Kidney glomerular epithelial cell (primary cell): Measurements from ENCODE around the gene CFAP74.

Source experiments
- DNase-seq: peaks from one replicate; lab custom pipeline; 2025; lab: John Stamatoyannopoulos, UW

The CFAP74 gene, protein sequence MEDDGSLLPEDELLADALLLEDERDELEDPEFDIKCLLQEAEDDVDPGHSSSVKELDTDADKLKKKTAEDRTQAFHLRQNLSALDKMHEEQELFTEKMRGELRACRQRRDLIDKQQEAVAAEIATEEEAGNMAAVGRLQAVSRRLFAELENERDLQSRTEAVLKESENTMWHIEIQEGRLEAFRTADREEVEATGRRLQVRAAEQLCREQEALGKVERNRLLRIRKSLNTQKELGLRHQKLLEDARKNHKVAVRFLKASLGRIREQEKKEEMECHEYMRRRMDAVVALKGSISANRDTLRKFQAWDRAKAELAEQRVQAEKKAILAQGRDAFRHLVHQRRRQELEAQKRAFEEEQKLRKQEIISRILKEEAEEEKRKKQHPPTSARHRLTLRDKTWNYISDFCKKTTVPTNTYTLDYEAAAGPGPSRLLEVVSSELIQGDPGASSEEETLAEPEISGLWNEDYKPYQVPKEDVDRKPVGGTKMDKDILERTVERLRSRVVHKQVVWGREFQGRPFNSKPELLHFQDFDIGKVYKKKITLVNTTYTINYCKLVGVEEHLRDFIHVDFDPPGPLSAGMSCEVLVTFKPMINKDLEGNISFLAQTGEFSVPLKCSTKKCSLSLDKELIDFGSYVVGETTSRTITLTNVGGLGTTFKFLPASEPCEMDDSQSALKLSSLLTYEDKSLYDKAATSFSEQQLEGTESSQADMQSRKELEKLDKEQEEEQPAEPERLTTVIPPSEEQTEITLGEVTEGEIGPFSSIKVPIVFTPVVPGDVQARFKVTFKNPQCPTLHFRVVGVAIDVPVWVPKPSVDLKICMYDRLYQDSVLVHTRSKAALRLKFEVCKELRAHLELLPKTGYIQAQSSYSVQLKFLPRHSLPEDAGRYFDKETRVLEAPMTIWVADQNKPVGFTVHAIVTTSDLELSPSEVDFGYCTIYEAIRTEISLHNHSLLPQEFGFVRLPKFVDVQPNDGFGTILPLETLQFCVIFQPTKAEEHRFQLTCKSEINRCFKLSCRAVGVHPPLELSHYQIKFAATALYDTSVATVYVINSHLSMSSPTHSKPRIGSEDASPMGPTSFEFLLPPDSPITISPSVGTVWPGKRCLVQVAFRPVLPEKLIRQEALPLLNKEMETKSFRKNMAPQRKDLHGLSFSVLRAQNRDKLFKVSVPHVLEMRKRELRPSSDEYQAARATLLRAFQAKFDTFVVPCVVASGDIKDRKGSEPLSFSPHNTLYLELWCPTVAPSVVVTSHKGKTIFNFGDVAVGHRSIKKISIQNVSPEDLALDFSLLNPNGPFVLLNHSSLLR (N-terminal part only)

DNA sequence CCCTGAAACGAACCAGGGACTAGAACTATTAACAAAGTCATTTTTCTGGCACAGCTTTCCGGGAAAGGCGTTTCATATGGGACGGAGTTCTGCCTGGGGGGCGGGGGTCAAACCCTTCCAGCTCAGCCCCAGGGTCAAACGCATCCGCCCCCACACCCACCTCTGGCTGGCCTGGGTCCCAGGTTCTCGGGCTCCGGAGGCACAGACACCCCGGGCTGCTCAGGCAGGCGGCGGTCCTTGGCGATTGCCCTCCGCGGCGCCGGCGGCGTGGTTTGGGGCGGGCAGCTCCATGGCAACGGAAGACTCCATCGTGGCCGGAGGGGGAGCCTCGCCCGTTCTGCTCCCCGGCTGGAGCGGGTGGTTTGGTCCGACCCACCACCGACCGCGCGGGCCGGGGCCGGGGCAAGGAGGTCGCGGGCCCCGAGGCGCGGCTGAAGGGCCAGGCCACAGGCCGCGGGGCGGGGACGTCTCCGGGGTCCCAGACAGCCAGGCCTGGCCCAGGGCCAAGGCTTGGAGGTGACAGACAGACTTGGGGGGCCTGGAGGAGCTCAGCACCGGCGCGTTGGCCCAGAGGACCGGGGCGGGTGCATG, at the start of gene CFAP74:
CFAP74 (minus strand) TSS at position 246 of the 591 bp plus-strand sequence. CDS start 12,830 bp downstream, outside the sequence.
- no peak for DNase-seq

DNA sequence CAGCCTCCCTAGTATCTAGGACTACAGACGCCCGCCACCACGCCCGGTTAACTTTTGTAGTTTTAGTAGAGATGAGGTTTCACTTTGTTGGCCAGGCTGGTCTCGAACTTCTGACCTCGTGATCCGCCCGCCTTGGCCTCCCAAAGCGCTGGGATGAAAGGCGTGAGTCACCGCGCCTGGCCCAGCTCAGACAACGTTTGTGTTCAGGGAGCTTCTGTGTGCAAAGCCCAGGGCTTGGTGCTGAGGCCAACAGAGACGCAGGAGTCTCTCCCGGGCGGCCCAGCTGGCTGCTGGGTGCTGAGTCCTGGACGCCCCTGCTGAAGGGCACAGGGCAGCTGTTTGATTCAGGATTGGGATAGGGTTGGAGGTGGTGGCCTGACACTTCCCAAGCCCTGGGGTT, 49.6 kb upstream of the CFAP74 start:
- no peak for DNase-seq

DNA sequence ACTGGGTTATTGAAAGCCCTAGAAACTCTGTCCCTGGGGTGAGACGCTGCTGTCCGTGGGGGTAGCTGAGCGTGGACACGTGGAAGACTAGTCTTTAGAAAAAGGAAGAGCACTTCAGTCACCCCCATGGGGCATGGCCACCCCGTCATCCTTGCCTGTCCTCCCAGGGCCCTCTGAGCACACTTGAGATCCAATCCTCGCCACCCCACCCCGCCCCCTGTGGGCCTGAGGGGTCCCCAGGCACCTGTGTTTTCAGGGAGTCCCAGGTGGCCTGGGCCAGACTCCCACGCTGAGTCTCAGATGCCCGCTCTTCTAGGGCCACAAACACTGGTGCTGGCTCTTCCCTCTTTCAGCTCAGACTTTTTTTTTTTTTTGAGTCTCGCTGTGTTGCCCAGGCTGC, 49.2 kb upstream of the CFAP74 start:
- no peak for DNase-seq

DNA sequence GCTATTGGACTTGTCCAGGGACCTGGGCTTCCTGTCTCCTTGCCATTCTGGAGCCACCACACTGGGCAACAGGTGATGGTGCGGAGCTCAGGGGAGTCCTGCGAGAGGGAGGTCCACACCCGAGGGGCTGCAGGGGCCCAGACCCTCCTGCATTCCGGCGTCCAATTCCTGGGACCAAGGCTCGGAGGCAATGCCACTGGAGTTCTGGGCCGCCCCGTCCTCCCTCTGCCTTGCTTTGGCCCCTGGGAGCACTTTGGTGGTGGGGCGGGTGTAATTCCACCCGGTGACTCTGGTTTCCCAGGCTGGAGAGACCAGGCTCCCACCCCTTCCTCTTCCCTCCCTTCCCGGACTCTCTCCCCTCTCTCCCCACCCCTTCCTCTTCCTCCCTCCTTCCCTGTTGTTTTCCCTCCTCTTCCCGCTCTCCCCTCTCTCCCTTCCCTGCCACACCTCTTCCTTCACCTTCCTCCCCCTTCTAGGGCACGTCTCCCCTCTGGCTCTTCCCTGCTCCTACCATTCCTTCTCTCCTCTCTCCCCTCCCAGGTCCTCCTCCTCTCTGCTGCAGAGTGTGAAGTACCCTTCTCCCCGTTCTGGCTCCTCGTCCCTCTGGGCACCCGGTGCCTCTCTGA, 48.6 kb upstream of the CFAP74 start:
- no peak for DNase-seq

DNA sequence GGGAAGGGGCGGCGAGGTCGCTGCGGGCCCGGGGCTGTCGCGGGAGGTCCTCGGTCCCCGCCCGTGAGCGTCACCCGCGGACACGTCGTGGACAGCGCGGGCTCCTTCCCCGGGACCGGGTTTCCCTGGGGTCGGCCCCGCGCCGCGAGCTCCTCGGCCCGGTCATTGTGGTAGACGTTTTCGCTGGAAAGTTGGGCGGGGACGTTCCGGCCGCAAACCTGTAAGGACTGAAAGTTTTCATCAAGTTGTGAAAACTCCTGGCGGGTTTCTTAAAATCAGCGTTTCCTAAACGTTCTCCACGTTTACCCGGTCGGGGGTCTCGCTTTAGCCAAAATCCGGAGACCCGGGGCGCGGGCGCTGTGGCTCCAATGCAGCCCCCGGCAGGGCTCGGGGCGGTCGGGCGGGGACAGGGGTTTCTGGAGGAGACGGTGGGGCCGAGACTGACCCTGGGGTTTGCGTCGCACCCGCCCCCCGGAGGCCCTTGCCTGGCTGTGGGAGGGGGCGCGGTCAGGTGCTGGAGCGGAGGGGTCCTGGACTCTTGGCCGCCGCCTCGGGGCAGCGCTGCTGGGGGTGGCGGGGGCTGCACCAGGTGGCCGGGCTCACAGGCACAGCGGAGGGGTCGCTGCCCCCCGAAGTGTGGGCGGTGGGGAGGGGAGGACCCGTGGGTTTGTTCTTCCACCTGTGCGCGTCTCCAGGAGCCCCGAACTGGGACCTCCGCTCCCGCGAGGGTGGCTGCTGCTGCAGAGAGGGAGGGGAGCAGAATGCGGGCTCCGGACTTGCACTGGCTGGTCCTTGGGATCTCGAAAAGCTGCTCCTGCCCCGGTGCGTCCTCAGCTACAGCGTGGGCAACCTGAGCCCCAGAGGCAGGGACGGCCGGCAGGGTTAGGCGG, 47.5 kb upstream of the CFAP74 start:
- DNase-seq, result no peak

DNA sequence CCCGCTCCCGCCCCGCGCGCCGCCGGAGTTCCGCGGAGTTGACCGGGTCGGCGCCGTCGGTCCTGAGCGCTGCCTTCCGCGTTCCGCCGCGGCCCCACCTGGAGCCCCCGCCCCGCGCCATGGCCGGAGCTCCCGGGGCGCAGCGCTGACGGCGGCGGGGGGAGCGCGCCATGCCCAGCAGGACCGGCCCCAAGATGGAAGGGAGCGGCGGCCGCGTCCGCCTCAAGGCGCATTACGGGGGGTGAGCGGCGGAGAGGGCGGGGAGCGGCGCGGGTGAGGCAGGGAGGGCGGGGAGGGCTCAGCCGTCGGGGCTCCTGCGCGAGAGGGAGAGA, 46.8 kb upstream of the CFAP74 start:
- DNase-seq, result peak; percentile 64

DNA sequence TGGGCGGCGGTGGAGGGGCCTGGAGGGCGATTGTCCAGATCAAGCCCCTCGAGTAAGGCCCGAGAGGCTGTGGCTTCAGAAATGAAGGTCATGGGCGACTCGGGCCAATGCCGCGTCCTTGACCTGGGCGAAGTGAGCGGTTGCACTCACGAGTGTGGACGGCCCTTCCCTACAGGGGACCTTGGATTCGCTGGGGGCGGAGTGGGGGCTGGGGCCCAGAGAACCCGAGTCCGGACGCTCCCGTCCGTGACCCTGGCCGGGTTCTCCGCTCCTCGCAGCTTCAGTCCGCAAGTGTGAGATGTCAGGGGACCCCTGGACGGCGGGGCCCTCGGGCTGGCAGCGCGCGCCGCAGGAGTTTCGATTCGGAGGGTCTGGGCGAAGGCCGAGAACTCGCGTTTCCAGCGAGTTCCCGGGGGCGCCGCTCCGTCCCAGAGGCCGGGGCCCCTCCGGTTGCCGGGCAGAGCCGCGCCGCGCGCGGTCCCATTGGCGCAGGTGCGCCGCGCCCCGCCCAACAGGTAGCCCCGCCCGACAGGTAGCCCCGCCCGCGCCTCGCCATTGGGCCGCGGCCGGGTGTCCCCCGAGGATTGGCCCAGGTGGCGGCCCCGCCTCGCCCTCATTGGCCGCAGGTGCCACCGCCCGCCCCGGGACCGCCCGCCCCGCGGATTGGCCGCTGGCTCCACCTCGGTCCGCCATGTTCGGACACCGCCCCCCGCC, 46.3 kb upstream of the CFAP74 start, which contains the start of gene PRKCZ:
PRKCZ (plus strand) TSS at position 694 of the 714 bp plus-strand sequence. CDS start 220 bp downstream, outside the sequence.
- DNase-seq, result peak; percentile 83

DNA sequence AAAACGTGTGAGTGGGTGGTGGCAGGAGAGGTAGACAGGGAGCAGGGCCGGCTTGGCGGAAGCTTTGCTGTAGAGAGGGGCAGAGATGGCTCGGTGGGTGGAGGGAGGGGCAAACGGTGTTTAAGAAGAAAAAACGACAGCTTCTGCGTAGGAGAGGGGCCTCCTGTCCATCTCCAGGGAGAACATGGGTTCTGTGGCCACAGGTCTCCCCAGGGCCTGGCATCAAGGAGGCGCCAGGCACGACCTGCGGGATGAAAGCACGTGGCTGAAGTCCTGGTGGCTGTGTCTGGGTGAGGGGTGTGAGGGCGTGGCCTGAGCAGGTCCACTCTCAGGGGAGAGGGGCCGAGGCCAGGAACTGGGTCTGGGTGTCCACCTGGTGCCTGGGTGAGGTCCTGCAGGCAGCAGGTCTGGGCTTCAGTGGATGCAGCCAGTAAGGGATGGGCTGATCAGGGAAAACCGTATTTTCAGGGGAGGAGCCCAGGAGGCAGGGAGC, 45.7 kb upstream of the CFAP74 start:
- DNase-seq, result peak; percentile 32

DNA sequence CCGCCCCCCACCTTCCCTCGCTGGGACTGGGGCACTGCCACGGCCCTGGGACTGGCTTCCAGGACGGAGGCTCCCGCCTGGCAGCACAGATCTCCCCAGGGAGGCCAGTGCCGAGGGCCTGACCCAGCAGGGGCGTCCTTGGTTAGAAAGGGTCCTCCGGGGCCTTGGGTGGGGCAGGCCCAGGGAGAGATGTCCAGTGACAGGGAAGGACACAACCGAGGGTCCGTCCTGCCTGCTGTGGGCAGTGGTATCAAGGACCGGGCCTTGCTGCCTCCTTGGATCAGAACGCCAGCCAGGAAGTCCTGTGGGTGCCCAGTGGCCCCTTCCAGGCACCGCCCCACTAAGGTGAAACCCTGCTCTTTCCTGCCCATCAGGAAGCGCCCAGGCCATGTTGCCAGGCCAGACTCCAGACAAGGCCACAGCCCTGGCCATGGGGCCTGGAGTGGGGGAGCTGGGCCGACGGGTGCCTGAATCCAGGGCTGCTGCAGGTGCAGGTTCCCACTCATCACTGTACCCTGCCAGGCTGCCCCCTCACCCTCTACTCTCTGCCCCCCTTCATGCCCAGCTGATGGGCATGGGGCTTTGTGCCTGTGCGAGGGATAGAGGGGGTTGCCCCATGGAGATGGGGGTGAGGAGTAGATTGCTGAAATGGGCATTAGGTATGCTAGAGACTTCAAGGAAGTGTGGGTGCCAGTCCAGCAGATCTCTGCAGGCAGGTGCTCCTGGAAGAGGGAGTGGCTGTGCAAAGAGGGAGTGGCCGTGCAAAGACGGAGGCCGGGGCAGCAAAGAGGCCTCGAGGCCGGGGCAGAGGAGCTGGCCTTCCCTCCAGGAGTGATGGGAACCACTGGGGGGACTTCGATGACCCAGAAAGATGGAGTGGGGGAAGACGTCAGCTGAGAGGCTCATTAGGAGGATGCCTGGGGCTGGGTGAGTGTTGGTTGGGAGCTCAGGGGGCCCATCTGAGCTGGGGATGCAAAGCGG, 44.5 kb upstream of the CFAP74 start:
- no peak for DNase-seq

DNA sequence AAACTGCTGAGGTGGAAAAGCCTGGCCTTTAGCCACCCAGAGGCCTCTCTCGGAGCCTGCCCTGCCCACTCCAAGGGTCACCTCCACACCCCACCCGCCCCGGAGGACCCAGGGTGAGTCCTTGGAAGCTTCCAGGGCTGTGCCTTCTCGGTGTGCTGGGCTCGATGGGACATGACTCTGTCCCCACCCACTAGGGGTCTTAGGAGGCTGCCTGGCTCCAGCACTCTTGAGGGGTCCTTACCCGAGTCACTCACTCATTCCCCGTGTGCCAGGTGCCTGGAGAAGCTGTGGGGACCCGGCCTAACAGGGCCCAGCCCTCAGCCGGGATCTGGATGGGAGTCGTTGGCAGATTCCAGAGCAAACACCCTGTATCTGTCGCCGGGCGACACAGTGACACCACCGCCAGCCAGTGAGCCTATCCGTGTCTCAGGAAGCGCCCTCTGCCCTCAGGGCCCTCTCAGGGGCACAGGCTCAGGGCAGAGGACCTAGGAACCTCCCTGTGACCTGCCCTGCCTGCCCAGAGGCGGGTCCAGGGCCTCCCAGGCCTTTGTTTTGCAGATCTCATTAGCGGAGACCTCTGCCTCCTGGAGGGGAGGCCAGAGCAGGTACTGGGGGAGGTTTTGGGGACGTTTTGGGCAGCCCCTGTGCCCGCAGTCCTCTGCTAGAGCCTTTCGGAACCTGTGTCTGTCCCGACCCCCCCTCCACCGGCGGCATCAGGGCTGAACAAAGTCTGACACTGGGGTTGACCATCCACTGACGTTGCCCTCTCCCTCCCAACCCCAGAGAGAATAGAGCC, 43.6 kb upstream of the CFAP74 start:
- no peak for DNase-seq

DNA sequence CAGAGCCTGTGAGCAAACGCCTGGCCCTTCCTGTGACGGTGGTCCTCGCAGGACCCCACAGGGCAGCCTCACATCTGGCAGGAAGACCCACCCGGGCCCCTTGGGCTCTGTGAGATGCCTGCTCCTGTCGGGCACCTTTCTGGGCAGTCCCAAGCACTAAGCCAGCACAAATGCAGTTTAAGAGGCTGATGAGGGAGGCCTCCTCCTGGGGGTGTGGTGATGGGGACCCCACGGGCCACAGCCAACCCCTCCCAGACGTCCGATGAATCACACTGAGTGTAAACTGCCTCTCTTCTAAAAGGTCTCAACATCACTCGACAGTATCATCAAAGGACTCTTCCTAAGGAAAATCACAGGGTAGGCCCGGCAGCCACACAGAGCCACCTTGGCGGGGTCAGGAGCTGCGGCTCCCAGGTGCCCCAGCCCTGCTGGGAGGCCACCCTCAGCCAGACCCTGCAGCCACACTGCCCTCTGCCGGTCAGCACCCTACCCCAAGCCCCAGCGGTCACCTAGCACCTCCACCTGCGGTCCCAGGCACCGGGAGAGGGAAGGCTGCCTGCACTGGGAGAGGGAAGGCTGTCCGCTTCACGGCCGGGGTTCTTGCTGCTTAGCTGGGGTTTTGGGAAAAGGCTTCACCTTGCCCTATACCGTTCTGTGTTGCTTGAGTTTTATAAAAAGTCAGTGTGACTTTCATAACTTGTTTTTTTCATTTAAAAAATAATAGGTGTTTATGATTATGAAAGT, 42.8 kb upstream of the CFAP74 start:
- DNase-seq, result peak; percentile 39

DNA sequence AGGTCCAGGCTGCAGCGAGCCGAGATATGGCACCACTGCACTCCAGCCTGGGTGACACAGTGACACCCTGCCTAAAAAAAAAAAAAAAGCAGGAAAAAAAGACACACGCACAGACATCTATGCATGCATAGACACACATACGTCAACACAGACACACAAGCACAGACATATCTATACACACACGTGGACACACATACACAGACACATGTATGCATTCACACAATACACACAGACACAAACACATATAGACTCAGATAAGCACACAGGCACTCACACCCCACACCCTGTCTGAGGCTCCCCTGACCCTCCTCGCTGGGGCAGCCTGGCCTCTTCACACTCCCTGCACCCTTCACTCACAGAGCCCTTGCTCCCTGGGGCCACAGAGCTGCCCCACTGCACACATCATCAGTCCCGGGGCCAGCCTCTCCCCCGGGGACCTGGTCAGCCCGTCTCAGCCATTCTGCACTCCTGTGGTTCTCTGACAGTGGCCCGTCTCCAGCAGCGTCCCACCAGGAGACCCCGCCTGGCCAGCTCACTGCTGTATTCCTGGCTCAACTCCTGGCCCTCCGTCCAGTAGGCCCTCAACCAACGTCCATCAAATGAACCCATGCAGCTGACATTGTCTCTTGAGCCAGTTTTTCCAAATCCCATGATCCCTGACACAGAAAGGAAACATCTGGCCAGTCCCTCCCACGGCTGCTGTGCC, 42.0 kb upstream of the CFAP74 start:
- no peak for DNase-seq

DNA sequence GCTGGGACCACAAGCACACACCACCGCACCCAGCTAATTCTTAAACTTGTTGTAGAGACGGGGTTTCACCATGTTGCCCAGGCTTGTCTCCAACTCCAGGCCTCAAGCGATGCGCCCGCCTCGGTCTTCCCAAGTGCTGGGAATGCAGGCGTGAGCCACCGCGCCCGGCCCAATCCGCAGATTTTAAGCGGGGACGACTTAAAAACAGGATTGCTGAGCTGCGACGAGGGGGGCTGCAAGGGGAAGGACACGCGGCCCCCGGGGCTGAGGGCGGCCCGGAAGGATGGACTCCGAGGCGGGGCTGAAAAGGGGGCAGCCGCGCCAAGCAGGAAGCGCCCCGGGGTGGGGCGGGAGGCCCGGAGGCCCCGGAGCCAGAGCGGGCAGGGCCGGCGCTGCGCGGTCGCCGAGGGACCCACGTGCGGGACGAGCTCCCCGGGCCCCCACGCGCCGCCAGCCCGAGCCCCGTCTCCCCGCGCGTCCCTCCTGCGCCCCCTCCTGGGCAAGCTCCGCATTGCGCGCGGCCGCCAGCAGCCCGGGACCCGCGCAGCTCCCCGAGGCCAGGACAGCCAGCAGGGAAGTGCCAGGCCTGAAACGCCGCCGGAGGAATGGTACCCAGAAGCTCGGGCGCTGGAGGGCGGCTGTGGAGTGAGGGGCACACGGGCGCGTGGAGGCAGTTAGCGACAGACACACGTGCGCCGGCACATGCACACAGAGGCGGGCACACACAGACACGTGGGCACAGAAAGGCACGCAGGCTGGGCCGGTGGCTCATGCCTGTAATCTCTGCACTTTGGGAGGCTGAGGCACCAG, 41.1 kb upstream of the CFAP74 start:
- peak; percentile 2 for DNase-seq

DNA sequence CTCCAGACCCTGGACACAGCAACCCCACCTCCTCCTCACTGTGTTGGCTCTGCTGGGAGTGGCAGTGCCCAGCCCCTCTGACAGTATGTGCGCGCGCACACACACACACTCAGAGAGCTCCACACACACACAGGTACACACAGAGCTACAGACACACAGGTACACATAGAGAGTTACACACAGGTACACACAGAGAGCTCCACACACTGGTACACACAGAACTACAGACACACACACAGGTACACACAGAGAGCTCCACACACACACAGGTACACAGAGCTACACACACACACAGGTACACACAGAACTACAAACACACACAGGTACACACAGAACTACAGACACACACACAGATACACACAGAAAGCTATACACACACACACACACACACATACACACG, 40.3 kb upstream of the CFAP74 start:
- DNase-seq, result no peak
